GM18499 (cell line): ENCODE results near the gene NUFIP1.
"Not testable (repeated sequence)": the region's sequence is repeated elsewhere in the genome, so short reads cannot be mapped to it uniquely, and the experiment has no call there.

ENCODE experiments used
- ATAC-seq: cut with Tn5 transposase; IDR thresholded peaks from one replicate; pipeline ENCODE4 v1.9.1; 2021; ENCODE audit warnings: moderate number of reproducible peaks; ENCODE audit not compliant: insufficient read depth, unreplicated experiment

Gene NUFIP1

GRCh38 chr13:44989071-44989889 is at the start of gene NUFIP1, which contains the start of gene GPALPP1:
NUFIP1 (minus strand) TSS chr13:44989471; CDS start chr13:44989436, 35 bp downstream.
GPALPP1 (plus strand) TSS chr13:44989538; CDS start chr13:44989655, 117 bp downstream.
- ATAC-seq: peak; percentile 78

DNA sequence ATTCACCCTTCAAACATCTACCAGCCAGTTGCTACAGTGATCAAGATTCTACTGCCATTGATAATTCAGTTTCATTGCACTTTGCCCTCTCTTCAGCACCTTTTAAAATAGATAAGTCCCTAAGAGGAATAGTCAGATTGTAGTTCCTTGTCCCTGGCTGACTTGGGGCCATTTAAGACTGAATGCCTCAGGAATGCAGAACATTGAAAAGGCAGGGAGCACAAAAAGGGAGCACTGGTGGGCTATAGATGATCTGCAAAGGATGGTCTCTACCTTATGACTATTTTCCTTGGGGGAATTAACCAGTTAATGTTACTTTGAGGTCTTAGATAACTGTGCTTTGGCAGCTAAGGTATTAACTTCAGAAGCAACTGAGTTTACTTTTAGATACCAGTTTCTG is 46.9 kb upstream of the NUFIP1 start:
- ATAC-seq: no peak

DNA sequence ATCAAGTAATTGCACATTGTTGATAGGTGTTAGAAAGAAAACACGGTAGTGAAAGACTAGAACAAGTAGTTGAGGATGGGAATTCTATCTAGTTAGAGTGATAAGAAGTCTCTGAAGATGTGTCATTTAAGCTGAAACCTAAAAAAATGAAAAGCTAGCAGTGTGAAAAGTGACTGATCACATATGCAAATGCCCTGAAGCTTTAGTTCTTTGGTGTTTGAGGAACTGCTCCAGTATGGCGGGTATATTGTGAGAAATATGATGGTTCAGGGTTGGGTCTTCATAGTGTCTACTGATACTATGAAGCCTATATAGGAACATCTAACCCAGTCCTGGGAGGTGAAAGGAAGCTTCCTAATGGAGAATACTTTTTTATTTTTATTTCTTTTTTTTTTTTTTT is 45.1 kb upstream of the NUFIP1 start:
- ATAC-seq: no peak

DNA sequence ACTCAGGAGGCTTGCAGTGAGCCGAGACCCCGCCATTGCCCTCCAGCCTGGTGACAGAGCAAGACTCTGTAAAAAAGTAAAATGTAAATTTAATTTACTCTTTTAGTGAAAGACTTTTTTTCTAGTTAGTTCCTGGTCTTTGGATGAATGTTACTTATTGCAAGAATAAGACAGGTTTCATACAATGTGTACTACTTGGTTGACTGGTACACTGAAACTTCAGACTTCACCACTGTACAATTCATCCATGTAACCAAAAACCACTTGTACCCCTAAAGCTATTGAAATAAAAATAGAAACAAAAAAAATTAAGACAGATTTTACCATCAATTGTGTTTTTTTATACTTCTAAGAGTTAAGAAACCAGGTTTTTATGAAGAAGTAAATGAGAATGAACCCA is 35.6 kb upstream of the NUFIP1 start:
- ATAC-seq: no peak

DNA sequence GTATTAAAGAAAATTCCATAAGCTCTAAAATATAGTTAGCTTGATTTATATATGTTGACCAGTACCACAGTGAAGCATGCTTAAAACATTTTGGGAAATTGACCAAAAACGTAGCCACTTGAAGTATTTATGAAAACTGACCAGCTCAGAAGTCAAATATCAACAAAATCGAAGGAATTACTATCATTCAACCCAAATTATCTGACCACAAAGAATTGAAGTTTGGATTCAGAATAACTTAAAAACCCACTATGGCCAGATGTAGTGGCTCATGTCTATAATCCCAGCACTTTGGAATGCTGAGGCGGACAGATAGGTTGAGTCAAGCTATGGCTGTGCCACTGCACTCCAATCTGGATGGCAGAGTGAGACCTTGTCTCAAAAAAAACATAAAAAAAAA is 32.0 kb upstream of the NUFIP1 start:
- ATAC-seq: no peak

DNA sequence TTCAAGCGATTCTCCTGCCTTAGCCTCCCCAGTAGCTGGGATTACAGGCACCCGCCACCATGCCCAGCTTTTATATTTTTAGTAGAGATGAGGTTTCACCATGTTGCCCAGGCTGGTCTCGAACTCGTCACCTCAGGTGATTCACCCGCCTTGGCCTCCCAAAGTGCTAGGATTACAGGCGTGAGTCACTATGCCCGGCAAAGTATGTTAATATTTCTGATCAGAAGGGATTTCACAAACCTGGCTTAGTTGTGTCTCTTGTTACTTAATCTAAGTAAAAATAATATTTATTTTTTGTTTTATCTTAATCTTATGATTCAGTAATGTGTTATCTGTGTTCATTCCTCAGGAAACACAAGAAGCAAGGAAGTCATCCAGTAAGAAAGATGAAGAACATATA is 30.7 kb upstream of the NUFIP1 start:
- ATAC-seq: not testable (repeated sequence)

DNA sequence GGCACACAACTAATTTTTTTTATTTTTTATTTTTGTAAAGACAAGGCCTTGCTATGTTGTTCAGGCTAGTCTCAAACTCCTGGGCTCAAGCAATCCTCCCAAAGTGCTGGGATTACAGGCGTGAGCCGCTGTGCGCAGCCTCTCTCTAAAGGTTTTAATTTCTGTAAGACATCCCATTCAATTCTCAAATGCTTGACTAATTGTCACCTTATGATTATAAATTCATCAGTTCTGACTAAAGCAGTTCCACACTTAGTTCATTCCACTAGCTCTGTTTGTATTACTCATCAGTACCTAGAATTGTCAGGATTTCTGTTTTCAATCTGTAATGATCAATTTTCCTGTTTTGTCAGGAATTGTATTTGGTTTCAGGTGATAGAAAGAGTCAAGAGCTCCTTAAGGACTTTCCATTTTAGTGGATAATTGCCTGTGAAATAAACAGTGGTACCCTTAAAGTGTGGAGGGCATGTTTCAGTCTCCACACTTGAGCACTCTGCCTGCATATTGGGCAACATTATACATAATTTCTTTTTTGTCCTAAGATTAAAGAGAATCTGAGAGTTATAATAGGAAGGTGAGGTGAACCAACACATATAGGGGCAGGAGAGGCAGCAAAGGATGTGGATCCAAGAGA is 27.6 kb upstream of the NUFIP1 start:
- no peak for ATAC-seq

GRCh38 chr13:45015300-45015699 is 26.0 kb upstream of the NUFIP1 start:
- ATAC-seq: no peak

DNA sequence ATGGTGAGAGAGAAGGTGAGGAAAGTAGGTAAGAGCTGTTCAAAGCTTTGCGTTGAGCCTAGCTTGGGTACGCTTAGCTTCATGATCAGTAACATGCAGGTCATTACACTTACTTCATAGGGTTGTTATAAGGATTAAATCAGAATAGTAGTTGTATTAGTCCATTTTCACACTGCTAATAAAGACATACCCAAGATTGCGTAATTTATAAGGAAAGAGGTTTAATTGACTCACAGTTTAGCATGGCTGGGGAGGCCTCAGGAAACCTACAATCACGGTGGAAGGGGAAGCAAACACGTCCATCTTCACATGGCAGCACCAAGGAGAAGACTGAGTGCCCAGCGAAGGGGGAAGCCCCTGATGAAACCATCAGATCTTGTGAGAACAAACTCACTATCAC is 21.9 kb upstream of the NUFIP1 start:
- ATAC-seq: no peak

GRCh38 chr13:45007823-45008222 is 18.6 kb upstream of the NUFIP1 start:
- no peak for ATAC-seq

DNA sequence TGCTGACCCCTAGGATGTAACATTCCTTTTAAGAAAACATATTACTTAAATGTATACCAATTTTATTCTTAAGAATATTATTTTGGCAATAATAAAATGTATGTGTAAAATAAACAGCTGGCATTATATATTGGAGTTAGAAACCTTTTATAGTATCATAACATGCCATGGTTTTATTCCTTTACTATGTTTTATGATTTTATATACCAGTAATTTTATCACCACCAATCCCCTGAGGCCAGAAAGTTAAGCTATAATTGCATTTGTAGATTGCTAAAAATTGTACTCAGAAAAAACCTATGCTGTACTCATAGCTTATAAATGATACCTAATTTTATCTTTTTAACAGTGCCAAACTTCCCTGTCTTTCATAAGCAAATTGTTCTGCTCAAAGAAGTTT is 18.0 kb upstream of the NUFIP1 start:
- ATAC-seq: no peak

DNA sequence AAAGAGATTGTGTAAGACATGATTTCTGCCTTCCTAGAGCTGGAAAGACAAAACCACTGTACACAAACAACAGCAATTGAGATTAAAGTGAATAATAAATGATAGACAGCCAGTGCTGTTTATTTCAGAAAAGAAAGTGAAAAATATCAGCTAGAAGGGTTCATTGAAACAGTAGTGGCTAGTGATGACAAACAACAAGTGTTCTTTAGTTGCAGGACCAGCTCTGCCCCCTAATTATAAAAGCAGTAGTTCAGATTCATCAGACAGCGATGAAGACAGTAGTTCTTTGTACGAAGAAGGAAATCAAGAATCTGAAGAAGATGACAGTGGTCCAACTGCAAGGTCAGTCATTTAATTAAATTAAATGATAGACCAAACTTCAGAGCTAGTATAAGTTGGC is 14.8 kb upstream of the NUFIP1 start:
- no peak for ATAC-seq

DNA sequence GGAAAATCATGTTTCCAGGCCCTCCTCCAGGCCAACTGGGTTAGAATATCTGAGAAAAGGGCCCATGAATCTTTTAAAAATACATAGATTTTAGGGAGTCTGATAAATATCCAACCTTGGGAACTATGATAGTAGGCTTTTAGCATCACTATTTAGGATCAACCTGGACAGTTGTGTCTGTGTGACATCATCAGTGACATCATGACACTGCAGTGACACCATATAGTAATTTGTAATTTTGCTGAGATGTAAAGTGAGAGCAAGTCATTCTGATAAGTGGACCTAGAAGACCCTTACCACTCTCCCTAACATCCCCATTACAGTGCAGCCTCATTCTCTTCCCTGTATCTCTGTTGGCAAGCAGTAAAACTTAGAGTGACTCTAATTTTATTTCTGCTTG is 14.1 kb upstream of the NUFIP1 start:
- ATAC-seq: no peak

DNA sequence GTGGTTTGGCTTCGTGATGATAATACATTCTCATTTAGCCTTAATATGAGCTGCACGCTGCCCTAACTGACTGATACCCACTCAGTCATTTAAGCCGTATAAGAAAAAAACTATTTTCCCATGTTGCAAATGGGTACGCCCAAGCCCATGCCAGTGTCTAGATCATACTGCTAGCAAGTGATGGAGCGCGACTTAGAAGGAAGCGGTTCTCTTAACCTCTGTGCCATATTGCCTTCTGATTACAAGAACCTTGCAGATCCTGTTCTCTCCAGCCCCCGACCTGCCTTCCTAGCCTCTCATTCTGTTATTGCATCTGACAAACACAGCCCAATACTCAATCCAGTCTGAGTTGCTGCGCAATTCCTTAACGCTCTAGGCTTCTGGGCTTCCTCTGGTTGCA is 670 bp upstream of the NUFIP1 start:
- no peak for ATAC-seq

GRCh38 chr13:44978328-44978727 is 10.9 kb downstream of the NUFIP1 start:
- ATAC-seq: no peak

DNA sequence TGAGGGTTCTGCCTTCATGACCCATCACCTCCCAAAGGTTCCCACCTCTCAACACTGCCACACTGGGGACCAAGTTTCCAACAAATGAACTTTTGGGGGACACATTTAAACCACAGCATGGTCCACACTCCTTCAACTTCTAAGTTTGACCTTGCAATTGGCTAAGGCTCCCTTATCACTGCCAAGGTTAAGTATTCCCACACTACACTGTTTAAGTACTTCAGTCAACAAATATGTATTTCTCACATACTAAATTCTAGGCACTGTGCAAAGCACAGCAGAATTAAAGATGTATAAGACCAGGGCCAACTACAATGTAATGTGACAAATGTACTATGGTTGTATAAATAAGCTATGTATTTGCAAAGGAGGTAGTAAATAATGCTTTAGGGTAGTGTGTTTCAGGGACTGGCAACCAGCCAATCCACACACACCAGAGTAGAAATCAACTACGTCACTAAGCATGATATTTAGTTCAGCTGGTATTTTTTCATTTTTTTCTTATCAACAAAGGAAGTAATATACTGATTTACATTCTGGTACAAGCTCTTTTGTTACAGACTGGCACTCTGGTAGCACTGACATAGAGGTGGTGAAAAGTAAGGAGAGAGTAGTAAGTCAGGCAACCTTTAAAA is 12.2 kb downstream of the NUFIP1 start:
- ATAC-seq: no peak

DNA sequence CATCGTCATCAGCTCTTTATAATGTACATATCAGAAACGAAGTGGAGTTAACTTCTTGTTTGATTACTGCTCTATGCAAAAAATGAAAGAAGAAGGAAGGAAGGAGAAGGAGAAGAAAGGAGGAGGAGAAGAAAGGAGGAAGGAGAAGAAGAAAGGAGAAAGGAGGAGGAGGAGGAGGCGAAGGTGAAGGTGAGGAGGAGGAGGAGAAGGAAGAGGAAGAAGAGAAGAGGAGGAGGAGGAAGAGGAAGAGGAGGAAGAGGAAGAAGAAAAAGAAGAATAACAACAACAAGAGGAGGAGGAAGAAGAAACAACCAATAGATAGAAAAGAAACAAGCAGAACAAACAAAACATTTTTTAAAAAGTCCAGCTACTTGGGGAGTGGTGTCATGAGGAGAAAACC is 13.1 kb downstream of the NUFIP1 start:
- no peak for ATAC-seq

- ATAC-seq: no peak
These were observed 15.0 kb downstream of the NUFIP1 start for GRCh38 chr13:44974056-44974793.

DNA sequence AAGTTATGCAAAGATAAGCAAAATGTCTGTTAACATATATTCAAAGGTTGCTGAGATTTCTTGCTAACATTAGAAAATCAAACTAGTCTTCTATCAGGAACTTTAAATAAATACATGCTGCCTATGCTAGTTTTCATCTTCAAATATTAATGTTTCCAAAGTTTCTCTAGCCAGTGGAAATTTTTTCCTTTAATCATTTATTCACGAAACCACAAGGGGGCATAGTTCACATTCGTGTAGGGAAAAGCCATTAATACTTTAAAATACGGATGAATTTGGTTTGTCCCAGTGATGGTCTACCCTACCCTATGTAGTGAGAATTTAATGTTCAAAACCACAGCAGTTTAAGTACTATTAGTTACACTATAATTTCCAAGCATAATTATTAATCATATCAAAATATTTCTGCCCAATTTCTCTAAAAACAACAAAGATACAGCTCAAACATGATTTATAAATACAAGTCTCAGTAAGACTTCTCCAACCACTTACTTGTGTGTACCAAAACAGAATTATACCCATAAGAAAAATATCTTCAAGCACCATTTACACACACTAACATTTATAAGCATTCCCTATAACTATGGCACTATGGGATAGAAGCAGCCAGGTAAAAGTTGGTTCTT is 16.2 kb downstream of the NUFIP1 start:
- ATAC-seq: no peak
